K562 (cell line): ENCODE data around the gene NECTIN2. TPM values are rescaled to one million over a fixed set of nuclear protein-coding genes. Genes with fewer than 3 reads are reported as not detected.
A peak's percentile ranks its signal among the peaks of the same experiment; 100 is the strongest.

Source experiments
- ATF1 ChIP-seq, 2 experiments: fragments of 450-650 bp in 1 of 2; IDR thresholded peaks; 2 replicates each; pipeline ENCODE4 v1.6.1; 2016; ENCODE audit warnings: missing compliant biosample characterization in 1 of 2, missing genetic modification characterization in 1 of 2
- ELF4 ChIP-seq: fragments of 450-650 bp; formaldehyde crosslinking; IDR thresholded peaks from 2 replicates; pipeline ENCODE4 v1.4.0; 2022; ENCODE audit warnings: missing genetic modification characterization
- FOXM1 ChIP-seq, 2 experiments: fragments of 450-650 bp in 1 of 2; sonication (generic) in 1 of 2; formaldehyde crosslinking in 1 of 2; IDR thresholded peaks; 2 replicates each; pipeline versions ENCODE4 v1.6.1 to v1.9.0; 2017 to 2022; ENCODE audit warnings: low read depth in 2 of 2, mild to moderate bottlenecking in 2 of 2, missing genetic modification reagents in 1 of 2, moderate library complexity in 1 of 2
- HDAC1 ChIP-seq, 2 experiments: fragments of 450-650 bp; IDR thresholded peaks; 2 replicates each; pipeline ENCODE4 v1.6.1; 2016 to 2017; ENCODE audit warnings: inconsistent platforms in 1 of 2, mild to moderate bottlenecking in 1 of 2, moderate library complexity in 1 of 2
- HMGN3 ChIP-seq: IDR thresholded peaks from 2 replicates; pipeline ENCODE4 v1.6.1; 2011; ENCODE audit warnings: borderline replicate concordance, low read depth, mild to moderate bottlenecking, mixed read lengths, low read length; ENCODE audit not compliant: insufficient read length; ENCODE audit errors: extremely low read depth
- MEF2D ChIP-seq: conservative IDR thresholded peaks from 2 replicates; pipeline ENCODE4 v1.6.1; 2016; ENCODE audit warnings: low read depth, missing genetic modification characterization, missing compliant biosample characterization
- MNT ChIP-seq, 2 experiments: fragments of 450-650 bp; conservative IDR thresholded peaks; 2 replicates each; pipeline ENCODE4 v1.6.1; 2017; ENCODE audit warnings: mild to moderate bottlenecking in 2 of 2, moderate library complexity in 2 of 2
- NR2C2 ChIP-seq, 2 experiments: fragments of 200-800 bp in 1 of 2; sonication (Bioruptor generic) in 1 of 2; sonication (generic) in 1 of 2; formaldehyde crosslinking in 1 of 2; IDR thresholded peaks; 2 replicates each; pipeline versions ENCODE4 v1.6.1 to v1.8.0; 2016 to 2022; ENCODE audit warnings: mild to moderate bottlenecking in 1 of 2, missing compliant biosample characterization in 1 of 2, missing genetic modification characterization in 1 of 2, missing genetic modification reagents in 1 of 2
- PHB2 ChIP-seq: fragments of 450-650 bp; IDR thresholded peaks from 2 replicates; pipeline ENCODE4 v1.6.1; 2017; ENCODE audit warnings: low read depth
- PHF20 ChIP-seq: fragments of 450-650 bp; IDR thresholded peaks from 2 replicates; pipeline ENCODE4 v1.6.1; 2018; ENCODE audit not compliant: partially characterized antibody
- PHF21A ChIP-seq: fragments of 450-650 bp; IDR thresholded peaks from 2 replicates; pipeline ENCODE4 v1.6.1; 2017; ENCODE audit warnings: low read depth, borderline replicate concordance
- POLR2G ChIP-seq: fragments of 200-400 bp; formaldehyde crosslinking; IDR thresholded peaks from 2 replicates; pipeline ENCODE4 v1.6.1; 2017; ENCODE audit warnings: low read depth, mild to moderate bottlenecking, antibody characterized with exemption, low read length, moderate library complexity
- PURB ChIP-seq: sonication (generic); formaldehyde crosslinking; IDR thresholded peaks from 2 replicates; pipeline ENCODE4 v1.9.0; 2021; ENCODE audit warnings: low read depth, mild to moderate bottlenecking, missing genetic modification reagents
- RBFOX2 ChIP-seq: fragments of 200-400 bp; formaldehyde crosslinking; IDR thresholded peaks from 2 replicates; pipeline ENCODE4 v1.6.1; 2017; ENCODE audit warnings: low read depth, mild to moderate bottlenecking, low read length, moderate library complexity
- RFX1 ChIP-seq: fragments of 450-650 bp; IDR thresholded peaks from 2 replicates; pipeline ENCODE4 v1.6.1; 2016; ENCODE audit warnings: mild to moderate bottlenecking, moderate library complexity
- SAP30 ChIP-seq: fragments of 200-600 bp; sonication (generic); IDR thresholded peaks from 2 replicates; pipeline ENCODE4 v1.6.1; 2012; ENCODE audit warnings: borderline replicate concordance, low read depth, mild to moderate bottlenecking, moderate library complexity, low read length, control low read depth, inconsistent platforms; ENCODE audit not compliant: insufficient read depth, poor library complexity, severe bottlenecking
- TCF3 ChIP-seq: sonication (generic); formaldehyde crosslinking; IDR thresholded peaks from 2 replicates; pipeline ENCODE4 v1.4.0; 2020; ENCODE audit warnings: mild to moderate bottlenecking, missing genetic modification reagents
- ZBTB12 ChIP-seq: fragments of 250-450 bp; sonication (Bioruptor Pico); IDR thresholded peaks from 2 replicates; pipeline ENCODE4 v1.4.0; 2020
- ZNF174 ChIP-seq: fragments of 250-450 bp; sonication (Bioruptor Pico); IDR thresholded peaks from 2 replicates; pipeline ENCODE4 v1.4.0; 2020; ENCODE audit warnings: mild to moderate bottlenecking
- ZNF431 ChIP-seq: sonication (generic); formaldehyde crosslinking; IDR thresholded peaks from 2 replicates; pipeline ENCODE4 v1.8.0; 2022; ENCODE audit warnings: mild to moderate bottlenecking, missing genetic modification reagents
- ZNF518B ChIP-seq: fragments of 250-450 bp; sonication (Bioruptor Pico); IDR thresholded peaks from 2 replicates; pipeline ENCODE4 v1.5.0; 2021; ENCODE audit warnings: mild to moderate bottlenecking, moderate library complexity
- polyA plus RNA-seq, 8 experiments: library from polyadenylated mRNA; depleted of rRNA in 4 of 8; stranded (reverse) in 5 of 8; unstranded in 3 of 8; fragments of >200 nt; fragmentation: Nextera tagmentation in 2 of 8; fragmentation: Illumina TruSeq in 1 of 8; extraction: Ambion mirVana in 2 of 8; extraction: Trizol in 1 of 8; gene quantifications; 2 replicates each; pipeline versions ENCODE4 v1.2.1 to v1.2.3, GENCODE V29; 2011 to 2014; ENCODE audit warnings: inconsistent platforms in 1 of 8, missing spikeins in 1 of 8
- total RNA-seq, 7 experiments: library from RNA; depleted of rRNA in 6 of 7; stranded (reverse); fragments of >200 nt in 6 of 7; fragmentation: Illumina TruSeq in 2 of 7; extraction: Trizol in 2 of 7; gene quantifications; 2 replicates each; pipeline versions ENCODE4 v1.2.1 to v1.2.3, GENCODE V29; 2011 to 2021; ENCODE audit warnings: low replicate concordance in 1 of 7

NECTIN2 gene
- total and polyA plus RNA-seq, 9 of the 15 experiments (the other 6 are each of a cell fraction or from before 2014, with no cell fraction given): 3.9 to 94.9 (median 34.9) TPM

GRCh38 chr19:44890366-44891015 lies 44.4 kb downstream of the NECTIN2 start (continued):
- no peak for TF ChIP-seq ZNF518B
- TF ChIP-seq PHF20: peak; percentile 53
- no peak for TF ChIP-seq POLR2G
- no peak for TF ChIP-seq PHB2
- TF ChIP-seq SAP30: peak; percentile 99
- TF ChIP-seq TCF3 (CRISPR knock-in tag): peak; percentile 46; the same call in 1 of the 2 replicates
- TF ChIP-seq MEF2D (tag): peak; percentile 95
- TF ChIP-seq HMGN3: peak; percentile 75
- TF ChIP-seq PURB: no peak
- TF ChIP-seq PHF21A: no peak
- TF ChIP-seq RFX1: no peak
- peak; percentile 45 to 69; a peak in 2 of 4 replicates for TF ChIP-seq MNT (conservative IDR thresholded peaks at IDR 0.05)
- peak; percentile 24; the same call in 1 of the 2 replicates for TF ChIP-seq ZBTB12 (CRISPR knock-in tag)
- TF ChIP-seq ATF1 (CRISPR knock-in tag; IDR thresholded peaks at IDR 0.05): 0 out of 2 replicates have a peak, but pooled peaks have one; percentile 17
- TF ChIP-seq ATF1 (tag; IDR thresholded peaks at IDR 0.05): peak; percentile 93
- peak; percentile 93 for TF ChIP-seq NR2C2 (CRISPR knock-in tag; IDR thresholded peaks at IDR 0.05)
- peak; percentile 99 for TF ChIP-seq NR2C2 (tag; IDR thresholded peaks at IDR 0.05)
- no peak for TF ChIP-seq ZNF174
- TF ChIP-seq ZNF431 (CRISPR knock-in tag): no peak
- peak; percentile 88 for TF ChIP-seq ELF4
- peak in 1 of 2 experiments; percentile 100; a peak in 2 of 4 replicates for TF ChIP-seq HDAC1 (IDR thresholded peaks at IDR 0.05)
- TF ChIP-seq RBFOX2: no peak
- TF ChIP-seq FOXM1 (IDR thresholded peaks at IDR 0.05; ENCODE audit: low read depth): peak; percentile 15; the same call in 1 of the 2 replicates
- no peak for TF ChIP-seq FOXM1 (CRISPR knock-in tag; IDR thresholded peaks at IDR 0.05; ENCODE audit: low read depth)
